GM21447 (cell line): ENCODE results near the gene TIMM23.
"Not testable (repeated sequence)": the region's sequence is repeated elsewhere in the genome, so short reads cannot be mapped to it uniquely, and the experiment has no call there.

Source experiments
- ATAC-seq: cut with Tn5 transposase; IDR thresholded peaks from one replicate; pipeline ENCODE4 v1.9.1; 2021; ENCODE audit not compliant: unreplicated experiment

Gene TIMM23

DNA sequence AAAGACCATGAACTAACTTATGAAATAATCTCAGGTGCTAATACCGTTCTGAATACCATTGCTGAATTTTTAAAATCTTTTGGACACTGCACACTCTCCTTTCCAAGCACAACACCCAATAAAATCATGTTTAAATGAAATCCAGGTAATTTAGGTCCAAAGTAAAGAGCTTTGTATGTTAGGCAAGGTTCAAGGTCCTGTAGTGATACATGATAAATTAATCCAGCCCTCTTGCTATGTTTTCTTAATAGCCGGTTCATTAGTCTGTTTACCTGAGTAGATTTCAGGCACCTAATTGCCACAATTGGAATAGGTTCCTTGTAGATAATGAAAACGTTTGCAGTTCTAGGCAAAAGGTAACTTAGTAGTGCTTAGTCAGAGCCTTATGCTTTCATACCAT lies 13.3 kb downstream of the TIMM23 start:
- not testable (repeated sequence) for ATAC-seq

DNA sequence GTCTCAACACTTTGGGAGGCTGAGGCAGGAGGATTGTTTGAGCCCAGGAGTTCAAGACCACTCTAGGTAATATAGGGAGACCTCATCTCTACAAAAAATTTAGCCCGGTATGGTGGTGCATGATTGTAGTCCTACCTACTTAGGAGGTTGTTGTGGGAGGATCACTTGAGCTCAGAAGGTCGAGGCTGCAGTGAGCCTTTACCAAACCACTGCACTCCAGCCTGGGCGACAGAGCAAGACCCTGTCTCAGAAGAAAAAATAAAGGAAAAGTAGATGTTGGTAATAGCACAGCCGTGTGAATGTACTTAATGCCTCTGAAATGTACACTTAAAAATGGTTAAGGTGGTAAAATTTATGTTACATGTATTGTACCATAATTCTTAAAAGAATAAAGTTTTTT lies 25.3 kb downstream of the TIMM23 start:
- no peak for ATAC-seq

DNA sequence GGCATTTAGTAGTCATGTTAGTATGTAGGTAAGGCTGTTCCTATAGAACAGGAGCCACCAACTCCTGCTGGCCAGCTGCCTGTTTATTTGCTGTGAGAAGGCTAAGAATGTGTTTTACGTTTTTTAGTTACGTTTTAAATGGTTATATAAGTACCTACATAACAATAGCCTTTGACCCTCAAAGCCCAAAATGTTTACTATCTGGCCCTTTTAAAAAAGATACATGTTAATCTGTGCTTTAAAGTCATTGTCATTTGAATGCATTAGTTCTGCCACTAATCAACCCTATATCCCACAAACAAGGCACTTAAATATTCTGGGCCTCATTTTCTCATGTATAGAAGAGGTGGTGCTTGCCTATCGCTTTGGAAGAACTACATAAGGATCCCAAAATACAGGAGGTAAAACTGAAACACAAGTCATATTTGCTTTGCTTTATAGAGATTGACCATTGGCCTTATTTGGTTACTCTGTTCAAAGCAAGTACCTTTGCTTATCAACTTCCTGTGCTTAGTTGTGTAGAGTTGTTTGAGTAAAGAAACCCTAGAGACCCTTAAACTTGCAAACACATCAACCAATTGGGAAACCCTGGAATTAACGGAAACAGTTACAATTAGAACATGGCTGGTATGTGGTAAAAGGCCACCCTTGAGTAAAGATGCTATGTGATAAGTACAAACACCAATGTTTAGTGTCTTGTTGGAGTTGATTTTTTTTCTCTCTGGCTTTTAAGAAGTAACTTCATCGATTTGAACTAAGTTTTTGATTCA lies 25.9 kb downstream of the TIMM23 start:
- no peak for ATAC-seq

DNA sequence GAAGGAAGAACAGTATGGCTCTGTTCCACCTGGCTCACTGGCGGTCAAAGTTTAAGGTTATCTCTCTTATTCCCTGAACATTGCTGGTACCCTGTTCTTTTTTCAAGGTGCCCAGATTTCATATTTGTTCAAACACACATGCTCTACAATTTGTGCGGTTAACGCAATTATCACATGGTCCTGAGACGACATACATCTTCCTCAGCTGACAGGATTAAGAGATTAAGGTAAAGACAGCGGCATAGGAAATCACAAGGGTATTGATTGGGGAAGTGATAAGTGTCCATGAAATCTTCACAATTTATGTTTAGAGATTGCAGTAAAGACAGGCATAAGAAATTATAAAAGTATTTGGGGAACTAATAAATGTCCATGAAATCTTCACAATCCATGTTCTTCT lies 27.7 kb downstream of the TIMM23 start:
- ATAC-seq: not testable (repeated sequence)

DNA sequence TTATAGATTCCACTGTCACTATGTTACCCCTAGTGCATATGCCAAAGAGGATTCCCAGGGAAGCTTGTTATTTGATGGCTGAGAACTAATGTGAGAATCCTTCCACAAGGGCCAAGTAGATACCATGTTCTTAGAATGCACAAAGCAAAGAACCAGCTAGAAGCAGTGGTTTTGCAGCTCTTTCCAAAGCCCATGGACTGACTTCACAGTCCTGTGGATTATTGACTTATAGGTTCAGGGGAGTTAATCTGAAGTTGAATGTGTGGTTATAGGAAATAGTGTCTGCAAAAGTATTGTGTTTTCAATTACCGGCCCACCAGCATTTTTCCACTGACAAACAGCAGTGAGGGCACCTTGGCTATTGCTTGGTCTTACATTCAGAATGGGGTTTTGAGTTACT lies 28.2 kb downstream of the TIMM23 start:
- no peak for ATAC-seq

DNA sequence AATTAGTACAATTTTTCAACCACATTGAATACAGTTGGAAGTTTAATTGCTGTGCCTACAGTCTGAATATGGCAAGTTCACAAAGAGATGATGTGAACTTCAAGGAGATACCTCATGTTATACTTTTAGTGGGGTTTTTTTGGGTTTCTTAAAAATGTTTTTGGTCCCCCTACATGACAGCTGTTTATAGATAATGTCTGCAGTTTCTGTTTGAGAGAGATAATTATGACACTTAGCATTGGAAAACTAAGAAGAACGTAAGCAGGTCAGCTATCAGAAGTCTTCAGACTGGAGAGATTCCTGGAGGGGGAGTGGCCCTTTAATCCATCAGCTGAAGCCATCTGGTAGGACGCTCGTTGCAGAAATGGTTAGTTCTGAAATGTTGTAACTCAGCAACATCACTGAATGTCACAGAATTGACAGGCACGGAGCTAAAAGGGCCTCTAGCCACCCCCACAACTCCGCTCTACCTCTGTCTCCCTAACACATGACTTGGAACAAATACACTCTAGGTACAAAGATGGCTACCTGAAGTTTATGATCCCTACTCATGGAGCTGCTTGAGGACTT lies 29.0 kb downstream of the TIMM23 start:
- ATAC-seq: no peak

DNA sequence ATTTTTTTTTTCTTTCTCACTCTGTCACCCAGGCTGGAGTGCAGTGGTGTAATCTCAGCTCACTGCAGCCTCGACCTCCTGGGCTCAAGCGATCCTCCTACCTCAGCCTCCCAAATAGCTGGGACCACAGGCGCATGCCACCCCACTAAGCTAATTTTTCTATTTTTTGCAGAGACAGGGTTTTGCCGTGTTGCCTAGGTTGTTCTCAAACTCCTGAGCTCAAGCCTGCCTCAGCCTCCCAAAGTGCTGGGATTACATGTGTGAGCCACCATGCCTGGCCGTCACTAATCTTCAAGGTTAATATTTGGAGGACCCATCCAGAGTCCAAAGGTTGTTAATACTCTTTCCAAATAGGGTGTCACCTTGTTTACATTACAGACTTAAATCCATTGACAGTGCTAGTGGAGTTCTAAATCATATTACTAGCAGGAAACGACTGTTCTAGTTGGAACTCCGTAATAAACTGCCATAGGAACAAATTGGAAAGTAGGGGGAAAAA lies 29.9 kb downstream of the TIMM23 start:
- ATAC-seq: not testable (repeated sequence)

DNA sequence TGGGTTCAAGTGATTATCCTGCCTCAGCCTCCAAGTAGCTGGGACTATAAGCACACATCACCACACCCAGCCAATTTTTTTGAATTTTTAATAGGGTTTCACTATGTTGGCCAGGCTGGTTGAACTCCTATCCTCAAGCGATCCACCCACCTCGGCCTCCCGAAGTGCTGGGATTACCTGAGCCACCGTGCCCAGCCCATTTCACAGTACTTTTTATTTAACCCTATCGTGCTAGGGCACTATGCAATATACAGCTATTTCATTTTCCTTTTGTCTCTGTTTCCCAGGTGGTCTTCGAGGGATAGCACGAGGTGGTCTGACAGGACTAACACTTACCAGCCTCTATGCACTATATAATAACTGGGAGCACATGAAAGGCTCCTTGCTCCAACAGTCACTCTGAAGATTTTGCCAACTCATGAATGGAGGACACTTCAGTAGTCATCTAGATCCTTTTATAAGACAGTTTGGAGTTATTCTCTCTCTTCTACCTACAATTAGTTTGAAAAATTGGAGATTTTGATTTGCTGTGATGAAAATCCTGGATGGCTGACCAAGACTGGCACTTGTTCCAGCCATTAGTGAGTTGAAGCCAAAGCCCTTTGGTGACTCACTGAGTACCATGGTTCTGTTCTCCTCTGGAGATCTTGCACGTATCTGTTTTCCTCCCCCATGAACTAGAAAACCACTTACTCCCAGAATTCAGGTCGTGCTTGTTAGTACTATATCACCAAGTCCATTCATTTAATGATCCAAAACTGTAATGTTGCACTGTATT lies 30.8 kb downstream of the TIMM23 start:
- ATAC-seq: no peak

DNA sequence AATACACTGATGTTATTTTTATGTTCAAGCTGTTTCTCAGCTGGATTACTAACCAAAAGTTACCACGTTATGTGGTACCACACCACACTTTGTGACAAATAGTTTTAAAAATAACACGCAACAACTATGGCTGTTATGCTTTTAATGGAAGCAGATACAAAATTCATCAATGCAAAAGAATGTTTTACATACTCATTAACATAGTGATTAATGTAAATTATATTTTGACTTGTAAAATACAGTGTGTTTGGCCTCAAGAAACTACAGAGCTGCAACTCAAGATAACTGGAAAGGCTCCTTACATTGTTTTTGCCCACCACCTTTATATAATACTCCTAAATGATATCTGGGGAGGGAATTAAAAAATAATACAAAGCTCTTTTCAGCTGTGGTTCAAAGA lies 32.7 kb downstream of the TIMM23 start:
- ATAC-seq: no peak

DNA sequence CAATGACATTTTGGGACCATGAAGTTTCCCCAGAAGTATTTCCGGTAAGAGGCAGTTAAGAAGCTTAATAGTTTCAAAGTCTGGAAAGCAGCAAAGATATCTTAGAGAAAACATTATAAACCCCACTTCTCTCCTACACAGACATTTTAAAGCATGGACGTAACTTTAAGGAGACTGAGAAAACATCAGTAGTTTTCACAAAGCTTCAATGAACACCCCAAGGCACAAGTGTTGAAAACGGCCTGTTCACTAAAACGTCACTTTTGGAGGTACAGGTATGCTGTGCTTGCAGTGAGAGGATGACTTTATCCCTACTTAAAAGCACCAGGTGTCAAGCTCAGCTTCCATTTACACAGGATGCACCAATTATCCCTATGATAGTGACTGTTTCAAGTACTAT lies 33.1 kb downstream of the TIMM23 start:
- ATAC-seq: no peak

DNA sequence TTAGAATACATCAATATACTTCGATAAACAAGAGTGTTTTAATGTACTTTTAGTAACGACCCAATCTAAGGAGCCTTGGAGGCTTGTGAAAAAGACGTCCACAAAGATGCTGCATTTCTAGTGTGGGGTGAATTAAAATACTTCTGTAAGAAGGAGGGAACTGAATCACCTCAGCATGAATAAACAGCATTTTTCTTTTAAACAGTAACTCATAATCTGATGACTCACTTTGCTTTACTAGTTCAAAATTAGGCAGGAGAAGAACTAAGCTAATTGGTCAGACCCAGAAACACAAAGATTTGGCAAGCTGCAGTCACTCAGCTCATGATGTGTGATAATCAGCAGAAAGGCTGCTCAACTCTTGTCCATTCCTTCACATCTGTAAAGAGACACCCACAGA lies 33.9 kb downstream of the TIMM23 start:
- ATAC-seq: no peak

DNA sequence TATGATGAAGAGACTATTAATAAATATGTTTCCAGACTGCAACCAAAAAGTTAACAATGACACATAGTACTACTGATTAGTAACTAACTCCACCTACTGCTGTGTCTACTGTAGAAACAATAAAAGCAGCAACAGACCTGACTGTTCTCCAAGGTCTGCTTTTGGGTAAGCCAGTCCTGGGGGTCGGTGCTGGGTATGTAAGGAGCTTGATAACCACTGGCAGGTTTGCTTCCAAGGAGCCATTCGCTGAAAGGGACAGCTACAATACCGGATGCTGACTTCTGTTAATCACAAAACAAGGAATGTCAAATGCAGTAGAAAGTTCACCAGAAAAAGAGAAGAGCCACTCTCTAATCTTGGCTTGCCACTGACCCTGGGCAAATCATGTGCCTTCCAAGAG lies 40.5 kb downstream of the TIMM23 start:
- no peak for ATAC-seq

DNA sequence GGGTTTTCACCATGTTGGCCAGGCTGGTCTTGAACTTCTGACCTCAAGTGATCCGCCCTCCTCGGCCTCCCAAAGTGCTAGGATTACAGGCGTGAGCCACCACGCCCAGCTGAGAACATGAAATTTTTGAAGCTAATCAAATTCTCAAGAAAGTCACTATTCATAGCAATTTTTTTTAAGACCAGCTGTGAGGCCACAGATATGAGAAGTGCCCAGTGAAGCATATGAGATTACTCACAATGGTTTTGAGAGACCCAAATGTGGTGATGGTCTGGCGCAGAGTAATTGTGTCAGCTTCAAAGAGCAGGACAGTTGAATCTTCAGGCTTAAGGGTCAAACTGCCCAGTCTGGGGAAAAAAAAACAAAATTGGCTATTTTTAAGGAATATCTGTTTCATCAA lies 41.9 kb downstream of the TIMM23 start:
- ATAC-seq: no peak

DNA sequence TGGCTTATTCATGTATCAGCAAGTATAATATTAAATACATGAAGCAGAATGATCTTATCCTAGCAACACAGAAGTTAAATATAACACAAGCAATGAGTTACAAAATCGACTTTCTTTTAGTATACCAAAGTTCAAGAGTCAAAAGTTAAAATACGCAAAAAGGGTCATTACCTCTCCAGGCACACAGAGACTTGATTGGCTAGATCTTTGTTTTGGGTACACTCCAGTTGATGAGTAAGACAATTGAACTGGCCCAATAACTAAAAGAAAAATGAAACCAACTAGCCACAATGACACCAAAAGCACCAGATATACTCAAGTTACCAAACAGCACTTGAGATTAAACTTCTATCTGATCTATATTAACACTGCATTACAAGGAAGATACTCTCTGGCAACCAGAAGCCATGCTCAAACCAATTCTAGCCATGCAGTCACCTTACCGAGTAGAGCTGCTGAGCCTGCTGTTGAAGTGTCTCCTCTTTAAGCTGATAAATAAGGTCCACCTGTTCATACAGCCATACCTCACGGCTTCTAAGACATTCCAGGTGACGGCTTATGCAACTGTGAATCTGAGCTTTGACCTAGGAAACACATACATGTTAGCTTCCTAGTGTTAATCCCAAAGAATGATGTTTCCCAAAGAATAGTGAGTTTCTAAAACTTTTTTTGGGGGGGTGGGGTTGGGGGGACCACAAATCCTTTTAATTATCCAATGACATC lies 42.6 kb downstream of the TIMM23 start:
- no peak for ATAC-seq

DNA sequence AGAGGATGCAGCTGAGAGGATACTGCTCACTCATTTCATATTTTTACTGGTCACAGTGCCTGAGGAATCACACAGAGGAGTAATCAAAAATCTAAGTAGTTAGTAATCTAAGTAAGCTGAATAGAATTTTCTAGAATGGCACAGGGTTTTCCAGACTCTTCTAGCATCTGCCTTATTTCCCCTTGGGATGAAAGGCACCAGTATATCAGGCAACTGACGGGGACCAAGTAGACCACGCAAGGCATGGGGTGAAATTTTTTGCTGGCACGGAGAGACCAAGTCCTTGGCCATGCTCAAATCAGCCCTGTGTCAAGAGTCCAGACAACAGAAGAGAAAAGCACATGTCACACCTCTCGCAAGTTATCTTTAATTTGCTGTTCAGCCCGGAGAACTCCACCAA lies 43.9 kb downstream of the TIMM23 start:
- no peak for ATAC-seq

DNA sequence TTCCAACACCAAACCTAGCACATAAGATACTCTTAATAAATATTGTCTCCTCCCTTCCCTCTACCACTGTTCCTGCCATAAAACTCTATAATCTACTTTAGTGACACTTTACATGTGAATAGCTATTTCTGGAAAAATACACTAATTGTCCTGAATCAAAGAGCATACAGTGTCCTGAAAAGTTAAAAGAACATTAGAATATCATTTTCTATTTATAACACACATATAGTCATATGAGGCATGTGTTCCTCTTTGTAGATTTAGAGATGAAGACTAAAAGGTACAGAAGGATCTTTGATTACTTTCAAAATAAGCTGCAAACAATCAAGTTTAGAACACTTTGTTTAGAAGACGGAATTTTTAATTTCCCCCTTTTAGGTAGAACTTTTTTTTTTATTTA lies 44.5 kb downstream of the TIMM23 start:
- ATAC-seq: no peak

DNA sequence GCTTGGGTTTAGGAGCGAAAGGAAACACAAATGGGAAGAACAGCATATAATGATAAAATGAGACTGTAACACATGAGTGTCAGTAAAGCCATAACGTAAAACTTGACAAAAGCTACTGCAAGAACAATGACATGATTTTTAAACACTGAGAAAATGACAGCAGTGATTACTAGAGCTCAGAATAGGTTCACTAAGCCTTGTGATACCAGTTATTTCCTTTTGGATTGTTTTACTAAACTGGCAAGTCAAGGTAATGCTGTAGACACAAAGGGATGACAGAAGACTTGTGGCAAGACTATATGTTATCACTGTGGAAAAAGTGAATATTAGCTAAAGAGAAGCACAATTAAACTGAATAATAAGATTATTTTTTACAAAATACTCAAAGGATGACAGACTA lies 45.4 kb downstream of the TIMM23 start:
- ATAC-seq: no peak

DNA sequence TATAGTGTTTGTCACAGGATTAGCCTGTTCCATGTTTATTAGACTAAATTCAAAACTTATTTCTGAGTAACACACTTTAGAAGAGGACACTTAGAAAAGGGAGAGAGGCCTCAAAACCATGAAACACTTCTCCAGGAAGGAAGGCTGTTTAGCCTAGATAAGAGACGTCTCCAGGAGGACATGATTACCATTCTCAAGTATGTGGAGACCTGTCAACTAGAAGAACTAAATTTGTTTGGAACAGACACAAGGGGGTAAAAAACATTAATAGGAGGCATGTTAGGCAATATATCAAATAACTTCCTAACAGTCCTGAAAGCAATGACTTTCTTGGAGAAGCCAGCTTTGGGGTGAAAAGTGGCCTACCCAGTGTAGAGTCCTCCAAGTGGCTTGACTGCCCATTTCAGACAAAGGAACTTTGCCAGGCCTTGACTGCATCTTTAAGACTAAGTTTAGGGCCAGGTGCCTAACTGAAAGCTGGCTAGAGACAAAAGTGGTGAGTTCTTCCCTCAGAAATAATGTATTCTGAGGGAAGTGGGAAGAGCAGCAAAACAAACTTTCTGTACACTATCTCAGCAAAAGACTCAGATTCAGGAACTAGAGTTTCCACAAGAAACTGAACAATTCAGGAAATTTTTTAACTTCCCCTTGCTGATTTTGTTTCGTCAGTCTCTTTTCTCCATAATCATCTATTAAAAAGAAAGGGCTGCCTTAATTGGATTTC lies 46.3 kb downstream of the TIMM23 start:
- ATAC-seq: no peak

DNA sequence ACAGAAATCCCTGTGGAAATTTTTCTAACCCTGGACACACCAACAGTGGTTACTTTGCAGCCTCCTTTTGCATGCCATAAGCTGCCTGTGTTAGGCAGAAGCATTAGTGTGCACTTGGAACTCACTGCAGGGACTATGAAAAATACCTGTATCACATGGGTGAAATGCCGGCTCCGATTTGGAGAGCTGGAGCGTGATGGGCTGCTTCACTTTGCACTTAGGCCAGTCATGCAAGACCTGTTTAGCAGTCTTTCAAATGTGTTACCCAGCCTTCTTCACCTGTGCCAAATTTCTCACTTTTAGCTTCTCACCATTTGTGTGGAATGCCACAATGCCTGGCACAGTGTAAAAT lies 46.9 kb downstream of the TIMM23 start:
- no peak for ATAC-seq

DNA sequence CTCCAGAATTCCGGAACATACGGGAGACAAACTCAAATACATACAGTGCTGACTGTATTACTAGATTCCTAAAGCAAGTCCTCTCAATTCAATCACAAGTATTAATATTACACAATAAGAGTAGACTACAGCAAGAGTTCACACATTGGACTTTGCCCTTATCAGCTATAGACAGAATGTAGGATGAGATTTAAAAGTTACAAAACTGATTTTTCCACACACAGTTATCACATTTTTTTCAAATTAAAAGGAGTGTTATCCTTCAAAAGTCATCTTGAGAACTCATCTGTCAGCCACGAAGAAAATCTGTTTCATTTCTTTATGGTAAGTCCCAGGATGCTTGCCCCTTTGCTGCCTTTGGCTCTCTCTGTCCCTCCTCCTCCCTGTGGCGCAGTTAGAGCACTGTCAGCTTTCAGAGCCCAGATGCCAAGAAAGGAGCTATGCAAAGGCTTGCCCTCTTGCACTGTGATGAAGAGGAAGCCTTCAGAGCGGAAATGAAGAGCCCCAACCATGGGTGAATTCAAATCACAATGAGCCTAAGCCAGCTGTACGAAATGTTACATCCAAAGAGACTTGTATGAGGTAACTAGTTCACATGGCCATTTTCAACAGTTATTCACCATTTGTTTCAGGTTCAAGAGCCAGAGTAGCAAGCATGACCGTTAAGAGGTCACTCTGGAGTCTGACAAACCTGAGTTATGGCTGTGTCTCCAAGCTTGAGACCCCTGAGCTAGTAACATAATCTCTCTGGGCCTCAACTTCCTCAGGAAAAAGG lies 47.5 kb downstream of the TIMM23 start:
- ATAC-seq: no peak
